Smooth muscle cell of the brain vasculature (primary cell): ENCODE results near the gene SLC1A2.

Source experiments
- DNase-seq: peaks from one replicate; pipeline ENCODE4 v3.0.0-alpha.2; 2012; ENCODE audit warnings: low read depth, low spot score

The SLC1A2 gene

GRCh38 chr11:35414311-35414710 is 5.0 kb downstream of the SLC1A2 start:
- DNase-seq = no peak

- DNase-seq = no peak
These were observed 5.8 kb downstream of the SLC1A2 start for GRCh38 chr11:35413598-35413997.

- DNase-seq = no peak
These were observed 7.1 kb downstream of the SLC1A2 start for GRCh38 chr11:35412285-35412684.

- DNase-seq = no peak
These were observed 12.3 kb downstream of the SLC1A2 start for GRCh38 chr11:35407041-35407440.

GRCh38 chr11:35404388-35404775 is 15.0 kb downstream of the SLC1A2 start:
- no peak for DNase-seq

- DNase-seq = no peak
These were observed 15.5 kb downstream of the SLC1A2 start for GRCh38 chr11:35403765-35404387.

- DNase-seq = no peak
These were observed 16.4 kb downstream of the SLC1A2 start for GRCh38 chr11:35402751-35403660.

GRCh38 chr11:35398881-35399280 is 20.5 kb downstream of the SLC1A2 start:
- no peak for DNase-seq

- no peak for DNase-seq
These were observed 24.4 kb downstream of the SLC1A2 start for GRCh38 chr11:35394941-35395340.

GRCh38 chr11:35393098-35393497 is 26.3 kb downstream of the SLC1A2 start:
- no peak for DNase-seq

GRCh38 chr11:35391922-35392688 is 27.3 kb downstream of the SLC1A2 start:
- DNase-seq = peak; percentile 64

- DNase-seq = no peak
These were observed 28.3 kb downstream of the SLC1A2 start for GRCh38 chr11:35390737-35391682.

GRCh38 chr11:35389897-35390465 is 29.4 kb downstream of the SLC1A2 start:
- DNase-seq = no peak

- DNase-seq = no peak
These were observed 30.2 kb downstream of the SLC1A2 start for GRCh38 chr11:35389112-35389511.

GRCh38 chr11:35388061-35388460 is 31.3 kb downstream of the SLC1A2 start:
- no peak for DNase-seq

- DNase-seq = no peak
These were observed 32.0 kb downstream of the SLC1A2 start for GRCh38 chr11:35387111-35387982.

GRCh38 chr11:35383953-35384352 is 35.4 kb downstream of the SLC1A2 start:
- DNase-seq = no peak

GRCh38 chr11:35381709-35382322 is 37.5 kb downstream of the SLC1A2 start:
- no peak for DNase-seq

GRCh38 chr11:35380603-35381002 is 38.8 kb downstream of the SLC1A2 start:
- DNase-seq = no peak
